GM12878 (cell line): ENCODE results near the gene KIRREL3.

Experiments
- CBX3 ChIP-seq: fragments of 200-600 bp; sonication (generic); IDR thresholded peaks from 2 replicates; pipeline ENCODE4 v1.6.1; 2016; ENCODE audit warnings: low read depth, borderline replicate concordance
- EP300 ChIP-seq, 2 experiments: fragments of 150-350 bp in 1 of 2; IDR thresholded peaks; 2 replicates each; pipeline ENCODE4 v1.6.1; 2011 to 2012; ENCODE audit warnings: low read depth in 2 of 2, low read length in 2 of 2, borderline replicate concordance in 1 of 2, improper control_type of control experiment in 1 of 2, inconsistent platforms in 1 of 2; ENCODE audit not compliant: control insufficient read depth in 1 of 2
- FOXM1 ChIP-seq: IDR thresholded peaks from 2 replicates; pipeline ENCODE4 v1.6.1; 2012; ENCODE audit warnings: low read depth, mild to moderate bottlenecking, inconsistent platforms, low read length, moderate library complexity
- GABPA ChIP-seq: IDR thresholded peaks from 2 replicates; pipeline ENCODE4 v1.6.1; 2014; ENCODE audit warnings: antibody characterized with exemption, low read depth, mild to moderate bottlenecking, inconsistent platforms
- HDAC6 ChIP-seq: fragments of 200-600 bp; sonication (generic); IDR thresholded peaks from one replicate; pipeline ENCODE4 v1.8.0; 2017; ENCODE audit warnings: antibody characterized with exemption; ENCODE audit not compliant: unreplicated experiment
- POLR2AphosphoS5 ChIP-seq: IDR thresholded peaks from 2 replicates; pipeline ENCODE4 v1.6.1; 2011; ENCODE audit warnings: mild to moderate bottlenecking, low read length, inconsistent platforms
- RAD21 ChIP-seq: IDR thresholded peaks from 2 replicates; pipeline ENCODE4 v1.6.1; 2011; ENCODE audit warnings: mild to moderate bottlenecking, low read depth, low read length, moderate library complexity; ENCODE audit not compliant: insufficient read depth
- RAD51 ChIP-seq: fragments of 450-650 bp; IDR thresholded peaks from 2 replicates; pipeline ENCODE4 v1.6.1; 2016; ENCODE audit warnings: moderate library complexity, mild to moderate bottlenecking, inconsistent platforms
- SIN3A ChIP-seq: IDR thresholded peaks from 2 replicates; pipeline ENCODE4 v1.6.1; 2012; ENCODE audit warnings: low read depth, low read length, improper control_type of control experiment
- TF ChIP-seq, protein P1 (sequence below), 3 experiments: IDR thresholded peaks in 2 of 3; conservative IDR thresholded peaks in 1 of 3; 2 replicates each; pipeline ENCODE4 v1.5.1; 2011; ENCODE audit warnings: low read depth in 3 of 3, low read length in 3 of 3, mild to moderate bottlenecking in 3 of 3, control low read depth in 2 of 3, moderate library complexity in 2 of 3, inconsistent platforms in 1 of 3, mixed read lengths in 1 of 3; ENCODE audit not compliant: control insufficient read depth in 2 of 3, insufficient read depth in 1 of 3; ENCODE audit errors: extremely low read depth in 1 of 3
- TF ChIP-seq, protein P2 (sequence below): IDR thresholded peaks from 2 replicates; pipeline ENCODE4 v1.6.1; 2012; ENCODE audit warnings: low read depth, low read length, improper control_type of control experiment

DNA sequence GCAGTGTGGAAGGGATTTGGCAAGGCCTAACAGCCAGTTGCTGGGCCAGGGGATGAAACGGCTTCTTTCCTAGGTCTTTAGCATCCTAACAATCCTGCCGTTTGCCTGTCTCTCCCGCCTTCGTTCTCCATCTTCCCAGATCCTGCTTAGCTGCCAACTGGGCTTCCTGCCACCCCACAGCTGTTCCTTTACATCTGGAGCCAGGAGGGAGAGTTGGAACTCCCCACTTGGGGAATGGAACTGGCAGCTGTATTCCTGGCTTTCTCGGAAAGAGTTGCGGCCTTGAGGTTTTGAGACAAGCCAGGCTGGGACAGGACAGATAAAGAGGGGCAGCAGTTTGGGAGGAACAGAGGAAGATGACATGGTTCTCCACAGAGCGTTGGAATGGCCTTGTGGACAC, 585.4 kb downstream of the KIRREL3 start:
- TF ChIP-seq HDAC6 (no peak), SIN3A (no peak), GABPA (no peak), RAD21 (no peak), FOXM1 (no peak), CBX3 (no peak), RAD51 (no peak), EP300 (IDR thresholded peaks at IDR 0.05; ENCODE audit: borderline replicate concordance in 1 of 2, control insufficient read depth in 1 of 2, low read depth in 2 of 2, low read length in 2 of 2) (no peak), POLR2AphosphoS5 (no peak)
- TF ChIP-seq, protein P1, sequence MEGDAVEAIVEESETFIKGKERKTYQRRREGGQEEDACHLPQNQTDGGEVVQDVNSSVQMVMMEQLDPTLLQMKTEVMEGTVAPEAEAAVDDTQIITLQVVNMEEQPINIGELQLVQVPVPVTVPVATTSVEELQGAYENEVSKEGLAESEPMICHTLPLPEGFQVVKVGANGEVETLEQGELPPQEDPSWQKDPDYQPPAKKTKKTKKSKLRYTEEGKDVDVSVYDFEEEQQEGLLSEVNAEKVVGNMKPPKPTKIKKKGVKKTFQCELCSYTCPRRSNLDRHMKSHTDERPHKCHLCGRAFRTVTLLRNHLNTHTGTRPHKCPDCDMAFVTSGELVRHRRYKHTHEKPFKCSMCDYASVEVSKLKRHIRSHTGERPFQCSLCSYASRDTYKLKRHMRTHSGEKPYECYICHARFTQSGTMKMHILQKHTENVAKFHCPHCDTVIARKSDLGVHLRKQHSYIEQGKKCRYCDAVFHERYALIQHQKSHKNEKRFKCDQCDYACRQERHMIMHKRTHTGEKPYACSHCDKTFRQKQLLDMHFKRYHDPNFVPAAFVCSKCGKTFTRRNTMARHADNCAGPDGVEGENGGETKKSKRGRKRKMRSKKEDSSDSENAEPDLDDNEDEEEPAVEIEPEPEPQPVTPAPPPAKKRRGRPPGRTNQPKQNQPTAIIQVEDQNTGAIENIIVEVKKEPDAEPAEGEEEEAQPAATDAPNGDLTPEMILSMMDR (IDR thresholded peaks at IDR 0.05 in 2 of 3, conservative IDR thresholded peaks at IDR 0.05 in 1 of 3; ENCODE audit: control insufficient read depth in 2 of 3, extremely low read depth in 1 of 3, insufficient read depth in 1 of 3, low read depth in 3 of 3, low read length in 3 of 3), result no peak
- TF ChIP-seq, protein P2, sequence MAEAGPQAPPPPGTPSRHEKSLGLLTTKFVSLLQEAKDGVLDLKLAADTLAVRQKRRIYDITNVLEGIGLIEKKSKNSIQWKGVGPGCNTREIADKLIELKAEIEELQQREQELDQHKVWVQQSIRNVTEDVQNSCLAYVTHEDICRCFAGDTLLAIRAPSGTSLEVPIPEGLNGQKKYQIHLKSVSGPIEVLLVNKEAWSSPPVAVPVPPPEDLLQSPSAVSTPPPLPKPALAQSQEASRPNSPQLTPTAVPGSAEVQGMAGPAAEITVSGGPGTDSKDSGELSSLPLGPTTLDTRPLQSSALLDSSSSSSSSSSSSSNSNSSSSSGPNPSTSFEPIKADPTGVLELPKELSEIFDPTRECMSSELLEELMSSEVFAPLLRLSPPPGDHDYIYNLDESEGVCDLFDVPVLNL, result no peak
